ENCODE results near the gene RTEL1.

RTEL1 gene

GRCh38 chr20:63653041-63653973, 4.8 kb upstream of the RTEL1 start, which contains the start of gene STMN3 (continued):
- TF ChIP-seq ELK4 (IDR thresholded peaks at IDR 0.05; ENCODE audit: borderline replicate concordance, low read depth, low read length) (peak; percentile 55; the same call in 1 of the 2 replicates), ZFHX2 (tag by site-specific recombination; conservative IDR thresholded peaks at IDR 0.05) (peak; percentile 74), HIC1 (tag by site-specific recombination; IDR thresholded peaks at IDR 0.05) (no peak), ZNF629 (tag by site-specific recombination; IDR thresholded peaks at IDR 0.05) (0 out of 2 replicates have a peak, but pooled peaks have one; percentile 43), PRDM10 (tag by site-specific recombination; IDR thresholded peaks at IDR 0.05) (peak; percentile 78), ZBTB17 (tag by site-specific recombination; IDR thresholded peaks at IDR 0.05) (peak; percentile 41; the same call in 1 of the 2 replicates), KLF1 (tag by site-specific recombination; IDR thresholded peaks at IDR 0.05) (peak; percentile 96), ZNF350 (tag by site-specific recombination; IDR thresholded peaks at IDR 0.05) (no peak), KLF16 (tag by site-specific recombination; IDR thresholded peaks at IDR 0.05) (peak; percentile 80), GLIS2 (tag by site-specific recombination; IDR thresholded peaks at IDR 0.05) (peak; percentile 94), SP2 (tag by site-specific recombination; IDR thresholded peaks at IDR 0.05) (peak; percentile 70), MZF1 (tag by site-specific recombination; IDR thresholded peaks at IDR 0.05; ENCODE audit: borderline replicate concordance) (no peak), REPIN1 (tag by site-specific recombination; IDR thresholded peaks at IDR 0.05; ENCODE audit: low read depth) (no peak), ZSCAN5A (tag by site-specific recombination; IDR thresholded peaks at IDR 0.05) (0 out of 2 replicates have a peak, but pooled peaks have one; percentile 18), ZNF560 (tag by site-specific recombination; IDR thresholded peaks at IDR 0.05; ENCODE audit: borderline replicate concordance) (no peak), ZEB2 (tag by site-specific recombination; IDR thresholded peaks at IDR 0.05) (0 out of 2 replicates have a peak, but pooled peaks have one; percentile 69), GLIS1 (tag by site-specific recombination; IDR thresholded peaks at IDR 0.05) (peak; percentile 29; the same call in 1 of the 2 replicates), ZNF341 (tag by site-specific recombination; IDR thresholded peaks at IDR 0.05; ENCODE audit: low read depth) (peak; percentile 70), ZNF391 (tag by site-specific recombination; IDR thresholded peaks at IDR 0.05; ENCODE audit: borderline replicate concordance, low read depth) (0 out of 2 replicates have a peak, but pooled peaks have one; percentile 35), ZNF2 (tag by site-specific recombination; IDR thresholded peaks at IDR 0.05) (peak; percentile 39; the same call in 1 of the 2 replicates), ZNF449 (tag by site-specific recombination; IDR thresholded peaks at IDR 0.05) (peak; percentile 77)
- TF ChIP-seq, protein P1, sequence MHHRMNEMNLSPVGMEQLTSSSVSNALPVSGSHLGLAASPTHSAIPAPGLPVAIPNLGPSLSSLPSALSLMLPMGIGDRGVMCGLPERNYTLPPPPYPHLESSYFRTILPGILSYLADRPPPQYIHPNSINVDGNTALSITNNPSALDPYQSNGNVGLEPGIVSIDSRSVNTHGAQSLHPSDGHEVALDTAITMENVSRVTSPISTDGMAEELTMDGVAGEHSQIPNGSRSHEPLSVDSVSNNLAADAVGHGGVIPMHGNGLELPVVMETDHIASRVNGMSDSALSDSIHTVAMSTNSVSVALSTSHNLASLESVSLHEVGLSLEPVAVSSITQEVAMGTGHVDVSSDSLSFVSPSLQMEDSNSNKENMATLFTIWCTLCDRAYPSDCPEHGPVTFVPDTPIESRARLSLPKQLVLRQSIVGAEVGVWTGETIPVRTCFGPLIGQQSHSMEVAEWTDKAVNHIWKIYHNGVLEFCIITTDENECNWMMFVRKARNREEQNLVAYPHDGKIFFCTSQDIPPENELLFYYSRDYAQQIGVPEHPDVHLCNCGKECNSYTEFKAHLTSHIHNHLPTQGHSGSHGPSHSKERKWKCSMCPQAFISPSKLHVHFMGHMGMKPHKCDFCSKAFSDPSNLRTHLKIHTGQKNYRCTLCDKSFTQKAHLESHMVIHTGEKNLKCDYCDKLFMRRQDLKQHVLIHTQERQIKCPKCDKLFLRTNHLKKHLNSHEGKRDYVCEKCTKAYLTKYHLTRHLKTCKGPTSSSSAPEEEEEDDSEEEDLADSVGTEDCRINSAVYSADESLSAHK (tag by site-specific recombination; IDR thresholded peaks at IDR 0.05) = 0 out of 2 replicates have a peak, but pooled peaks have one; percentile 21
- TF ChIP-seq, protein P2, sequence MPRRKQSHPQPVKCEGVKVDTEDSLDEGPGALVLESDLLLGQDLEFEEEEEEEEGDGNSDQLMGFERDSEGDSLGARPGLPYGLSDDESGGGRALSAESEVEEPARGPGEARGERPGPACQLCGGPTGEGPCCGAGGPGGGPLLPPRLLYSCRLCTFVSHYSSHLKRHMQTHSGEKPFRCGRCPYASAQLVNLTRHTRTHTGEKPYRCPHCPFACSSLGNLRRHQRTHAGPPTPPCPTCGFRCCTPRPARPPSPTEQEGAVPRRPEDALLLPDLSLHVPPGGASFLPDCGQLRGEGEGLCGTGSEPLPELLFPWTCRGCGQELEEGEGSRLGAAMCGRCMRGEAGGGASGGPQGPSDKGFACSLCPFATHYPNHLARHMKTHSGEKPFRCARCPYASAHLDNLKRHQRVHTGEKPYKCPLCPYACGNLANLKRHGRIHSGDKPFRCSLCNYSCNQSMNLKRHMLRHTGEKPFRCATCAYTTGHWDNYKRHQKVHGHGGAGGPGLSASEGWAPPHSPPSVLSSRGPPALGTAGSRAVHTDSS (tag by site-specific recombination; IDR thresholded peaks at IDR 0.05) = peak; percentile 77

Measured in HEK293 (cell line).